PFSK-1 (cell line): Measurements from ENCODE around the gene MARF1.

Experiments
- FOXP2 ChIP-seq: optimal IDR thresholded peaks from 2 replicates; pipeline ENCODE3; 2011; ENCODE audit warnings: borderline replicate concordance, control low read depth, inconsistent platforms; ENCODE audit not compliant: insufficient read depth; ENCODE audit errors: extremely low read length, extremely low read depth
- POLR2AphosphoS5 ChIP-seq: IDR thresholded peaks from 2 replicates; pipeline ENCODE4 v1.6.1; 2012; ENCODE audit warnings: low read depth, mild to moderate bottlenecking, control low read depth, low read length, moderate library complexity
- REST ChIP-seq, 2 experiments: IDR thresholded peaks; 2 replicates each; pipeline versions ENCODE4 v1.6.1 to v1.8.0; 2011 to 2012; ENCODE audit warnings: low read depth in 2 of 2, low read length in 2 of 2, control low read depth in 1 of 2, inconsistent platforms in 1 of 2, mild to moderate bottlenecking in 1 of 2, moderate library complexity in 1 of 2; ENCODE audit not compliant: insufficient read depth in 1 of 2
- SIN3A ChIP-seq: IDR thresholded peaks from 2 replicates; pipeline ENCODE4 v1.6.1; 2012; ENCODE audit warnings: mild to moderate bottlenecking, low read length, moderate library complexity, borderline replicate concordance; ENCODE audit not compliant: insufficient read depth
- TAF1 ChIP-seq: IDR thresholded peaks from 2 replicates; pipeline ENCODE4 v1.6.1; 2012; ENCODE audit warnings: low read length, control low read depth, borderline replicate concordance; ENCODE audit not compliant: insufficient read depth

GRCh38 chr16:15649727-15650018 lies 6.7 kb upstream of the MARF1 start:
- no peak for TF ChIP-seq TAF1
- no peak for TF ChIP-seq POLR2AphosphoS5
- no peak for TF ChIP-seq SIN3A
- no peak for TF ChIP-seq REST (IDR thresholded peaks at IDR 0.05; ENCODE audit: insufficient read depth in 1 of 2, low read depth in 2 of 2, low read length in 2 of 2)
- no peak for TF ChIP-seq FOXP2
